CD4-positive, alpha-beta memory T cell (primary cell): Measurements from ENCODE around the gene RTN3. TPM values are rescaled to one million over a fixed set of nuclear protein-coding genes. Genes with fewer than 3 reads are reported as not detected.

Experiments
- CTCF ChIA-PET: fragments of 350-600 bp; sonication (Branson Sonifier 250); formaldehyde crosslinking; loops from one replicate; lab custom pipeline; 2021; ENCODE audit warnings: inconsistent platforms; ENCODE audit not compliant: partially characterized antibody; lab: Charles Lee
- POLR2A ChIA-PET: fragments of 350-600 bp; sonication (Branson Sonifier 250); formaldehyde crosslinking; loops from one replicate; lab custom pipeline; 2021; ENCODE audit not compliant: partially characterized antibody; lab: Charles Lee
- DNase-seq, 5 donors: peaks; one replicate each; pipeline versions ENCODE4 v3.0.0 to v3.0.0-alpha.2; 2020 to 2022; ENCODE audit warnings: mixed read lengths in 1 of 5
- H3K27ac ChIP-seq: one replicate; pipeline ENCODE4 v1.7.0; 2013; ENCODE audit warnings: low read depth, low read length
- H3K27me3 ChIP-seq: 2 replicates; pipeline ENCODE4 v1.7.0; 2013; ENCODE audit warnings: mild to moderate bottlenecking, low read length, moderate library complexity; ENCODE audit not compliant: insufficient read depth
- H3K36me3 ChIP-seq: 2 replicates; pipeline ENCODE4 v1.7.0; 2013; ENCODE audit warnings: mild to moderate bottlenecking, low read length, moderate library complexity; ENCODE audit not compliant: insufficient read depth
- H3K4me1 ChIP-seq: 2 replicates; pipeline ENCODE4 v1.7.0; 2013; ENCODE audit warnings: mild to moderate bottlenecking, low read length, moderate library complexity; ENCODE audit not compliant: insufficient read depth
- H3K4me3 ChIP-seq, 2 donors: one replicate each; pipeline ENCODE4 v1.7.0; 2013; ENCODE audit warnings: low read length in 2 of 2, mild to moderate bottlenecking in 1 of 2
- H3K9me3 ChIP-seq, 2 donors: one replicate each; pipeline ENCODE4 v1.7.0; 2013; ENCODE audit warnings: low read length in 2 of 2, control low read depth in 1 of 2; ENCODE audit not compliant: control insufficient read depth in 1 of 2
- H3K27ac Mint-ChIP-seq, 7 donors: one replicate each; pipeline ENCODE4 v1.8.0; 2020 to 2021; ENCODE audit warnings: mixed read lengths in 7 of 7, mild to moderate bottlenecking in 6 of 7, inconsistent platforms in 3 of 7, moderate library complexity in 3 of 7
- H3K27me3 Mint-ChIP-seq, 2 donors: one replicate each; pipeline ENCODE4 v1.8.0; 2020 to 2021; ENCODE audit warnings: mixed read lengths in 2 of 2
- H3K36me3 Mint-ChIP-seq, 2 donors: one replicate each; pipeline ENCODE4 v1.8.0; 2020 to 2021; ENCODE audit warnings: mixed read lengths in 2 of 2, inconsistent platforms in 1 of 2, mild to moderate bottlenecking in 1 of 2
- H3K4me1 Mint-ChIP-seq, 4 donors: one replicate each; pipeline ENCODE4 v1.8.0; 2020 to 2021; ENCODE audit warnings: mixed read lengths in 4 of 4, mild to moderate bottlenecking in 1 of 4
- H3K4me3 Mint-ChIP-seq, 8 donors: one replicate each; pipeline ENCODE4 v1.8.0; 2020 to 2021; ENCODE audit warnings: mixed read lengths in 8 of 8, mild to moderate bottlenecking in 7 of 8, moderate library complexity in 6 of 8, inconsistent platforms in 3 of 8
- H3K9me3 Mint-ChIP-seq, 8 donors: one replicate each; pipeline ENCODE4 v1.8.0; 2020 to 2021; ENCODE audit warnings: mixed read lengths in 8 of 8, mild to moderate bottlenecking in 5 of 8, inconsistent platforms in 3 of 8, moderate library complexity in 1 of 8
- intact Hi-C: fragments of 100-400 bp; cut with micrococcal nuclease; formaldehyde crosslinking; loops from one replicate; pipeline ENCODE4 v1.15.1; 2023
- polyA plus RNA-seq, 2 donors: library from polyadenylated mRNA; unstranded; fragments of 300-500 nt; fragmentation: Illumina TruSeq; gene quantifications; one replicate each; pipeline ENCODE4 v1.2.3, GENCODE V29; 2021
- total RNA-seq, 2 experiments: library from RNA; stranded (reverse); gene quantifications; one replicate each; pipeline ENCODE4 v1.2.3, GENCODE V29; 2021

RTN3 gene
- total and polyA plus RNA-seq, 4 experiments from 2014 or later: 41.7 to 72.9 (median 42.8) TPM

DNA sequence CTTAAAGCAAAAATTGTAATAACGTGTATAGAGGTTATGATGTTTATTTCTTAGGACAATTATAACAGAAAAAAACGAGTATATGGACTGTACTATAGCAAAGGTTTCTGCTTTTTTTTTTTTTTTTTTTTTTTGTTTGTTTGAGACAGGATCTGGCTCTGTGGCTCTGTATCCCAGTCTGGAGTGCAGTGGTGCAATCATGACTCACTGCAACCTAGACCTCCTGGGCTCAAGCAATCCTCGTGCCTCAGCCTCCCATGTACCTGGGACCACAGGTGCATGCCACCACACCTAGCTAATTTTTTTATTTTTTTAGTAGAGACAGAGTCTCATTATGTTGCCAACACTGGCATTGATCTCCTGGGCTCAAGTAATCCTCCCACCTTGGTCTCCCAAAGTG is 48.0 kb downstream of the RTN3 start:
- no peaks in the 10 kb centered on the region for H3K36me3 Mint-ChIP-seq
- no peak overlapping the region for H3K27ac ChIP-seq
- H3K4me1 Mint-ChIP-seq: no peaks in the 10 kb centered on the region
- H3K9me3 Mint-ChIP-seq: no peaks in the 10 kb centered on the region
- no peaks in the 10 kb centered on the region for H3K36me3 ChIP-seq
- ChIA-PET POLR2A (no interaction called here), CTCF (interaction anchor here (2.2 kb wide), 1 partner anchor 9 kb away, joined by 9 read pairs; no protein-coding TSS in a partner anchor)
- no peak overlapping the region for H3K4me3 Mint-ChIP-seq
- H3K4me1 ChIP-seq: no peaks in the 10 kb centered on the region
- no peaks in the 10 kb centered on the region for H3K27me3 Mint-ChIP-seq
- no peak overlapping the region for H3K27ac Mint-ChIP-seq
- H3K4me3 ChIP-seq: no peak overlapping the region
- no peaks in the 10 kb centered on the region for H3K9me3 ChIP-seq
- intact Hi-C loops: no loop called here
- DNase-seq: no peak
- no peaks in the 10 kb centered on the region for H3K27me3 ChIP-seq

DNA sequence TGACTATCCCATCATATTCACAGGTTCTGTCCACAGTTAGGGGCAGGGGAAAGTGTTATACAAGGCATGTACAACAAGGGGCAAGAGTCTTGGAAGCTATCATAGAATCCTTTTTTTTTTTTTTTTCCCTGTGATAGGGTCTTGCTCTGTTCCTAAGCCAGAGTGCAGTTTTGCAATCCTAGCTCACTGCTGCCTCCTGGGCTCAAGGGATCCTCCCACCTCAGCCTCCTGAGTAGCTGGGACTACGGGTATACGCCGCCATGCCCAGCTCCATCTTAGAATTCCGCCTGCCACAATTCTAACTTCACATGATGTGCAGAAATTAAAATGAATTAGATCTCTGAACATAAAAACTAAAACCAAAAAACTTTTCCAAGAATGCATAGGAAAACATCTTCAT is 55.6 kb downstream of the RTN3 start:
- CTCF ChIA-PET: interaction anchor here (0.5 to 9.4 kb wide), 7 partner anchors 25 to 1594 kb away, joined by 3 to 109 read pairs (median 12); partner anchors contain the start of genes ATL3 and RTN3
- intact Hi-C loops: no loop called here
- Histone ChIP-seq H3K4me3 (no peak overlapping the region), H3K27ac (no peak overlapping the region), H3K4me1 (no peaks in the 10 kb centered on the region), H3K9me3 (no peaks in the 10 kb centered on the region), H3K27me3 (no peaks in the 10 kb centered on the region), H3K36me3 (no peaks in the 10 kb centered on the region)
- peak overlapping the region in 3 of 7 donors; percentile 64 to 78 (median 72) for H3K27ac Mint-ChIP-seq
- H3K9me3 Mint-ChIP-seq: no peaks in the 10 kb centered on the region
- H3K4me1 Mint-ChIP-seq: peaks cover 2 to 4% (median 4%) of the 10 kb centered on the region in 4 donors
- no peaks in the 10 kb centered on the region for H3K27me3 Mint-ChIP-seq
- H3K4me3 Mint-ChIP-seq: no peak overlapping the region
- POLR2A ChIA-PET: no interaction called here
- DNase-seq: no peak
- no peaks in the 10 kb centered on the region for H3K36me3 Mint-ChIP-seq

- Histone ChIP-seq H3K27me3 (no peaks in the 10 kb centered on the region), H3K27ac (no peak overlapping the region), H3K36me3 (no peaks in the 10 kb centered on the region), H3K4me3 (no peak overlapping the region), H3K9me3 (no peaks in the 10 kb centered on the region), H3K4me1 (no peaks in the 10 kb centered on the region)
- Mint-ChIP-seq H3K4me1 (peaks cover 2 to 4% (median 4%) of the 10 kb centered on the region in 4 donors), H3K36me3 (no peaks in the 10 kb centered on the region), H3K27me3 (no peaks in the 10 kb centered on the region), H3K27ac (peak overlapping the region in 5 of 7 donors; percentile 43 to 75 (median 55)), H3K9me3 (no peaks in the 10 kb centered on the region), H3K4me3 (no peak overlapping the region)
- intact Hi-C loops: loop anchor here (1.0 kb wide), 4 partner anchors 66 to 702 kb away; partner anchors contain the start of gene ATL3
- DNase-seq: no peak
- ChIA-PET CTCF (interaction anchor here (0.6 to 9.4 kb wide), 16 partner anchors 10 to 258 kb away, joined by 3 to 109 read pairs (median 6); partner anchors contain the start of genes ATL3 and RTN3), POLR2A (interaction anchor here (1.8 kb wide), 1 partner anchor 66 kb away, joined by 13 read pairs; the partner anchor contains the start of gene ATL3)
These were observed 56.4 kb downstream of the RTN3 start for GRCh38 chr11:63737718-63738117.

DNA sequence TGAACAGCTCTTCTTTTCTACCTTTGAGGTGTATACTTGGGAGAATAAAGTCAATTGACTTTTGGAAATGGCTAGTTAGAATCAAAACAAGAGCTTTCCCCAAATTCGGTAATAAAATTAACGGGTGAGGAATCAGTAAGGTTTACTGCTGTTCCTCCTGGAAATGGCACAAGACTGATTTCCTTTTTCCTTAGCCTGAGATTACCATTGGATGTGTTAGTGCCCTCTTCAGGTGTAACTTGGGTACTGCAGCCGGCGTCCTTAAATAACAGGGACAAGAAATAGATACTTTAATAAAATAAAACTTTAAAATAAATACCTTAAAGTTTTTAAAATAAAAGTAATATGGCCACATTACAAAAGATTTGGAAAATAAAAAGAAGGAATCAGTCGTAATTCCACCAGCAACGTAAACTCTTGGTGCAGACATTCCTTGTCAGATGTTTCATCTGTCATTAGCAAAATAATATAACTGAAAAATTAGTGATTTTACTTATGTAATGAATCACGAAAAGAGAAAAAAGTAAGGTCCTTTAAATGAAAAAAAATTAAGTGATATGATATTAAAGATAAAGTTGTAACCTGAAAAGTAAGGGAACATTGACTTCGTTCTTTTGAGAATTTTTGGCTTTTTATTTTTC is 57.5 kb downstream of the RTN3 start:
- ChIA-PET CTCF (interaction anchor here (0.7 to 9.4 kb wide), 33 partner anchors 9 to 363 kb away, joined by 3 to 109 read pairs (median 3); partner anchors contain the start of genes ATL3 and RTN3), POLR2A (interaction anchor here (0.5 to 1.8 kb wide), 3 partner anchors 57 to 78 kb away, joined by 3 to 13 read pairs (median 4); partner anchors contain the start of genes ATL3 and RTN3)
- Mint-ChIP-seq H3K4me1 (peaks cover 2 to 4% (median 4%) of the 10 kb centered on the region in 4 donors), H3K27me3 (no peaks in the 10 kb centered on the region), H3K9me3 (no peaks in the 10 kb centered on the region), H3K36me3 (no peaks in the 10 kb centered on the region), H3K4me3 (no peak overlapping the region), H3K27ac (peak overlapping the region in 2 of 7 donors; percentile 53 to 85)
- Histone ChIP-seq H3K4me3 (no peak overlapping the region), H3K27ac (no peak overlapping the region), H3K9me3 (no peaks in the 10 kb centered on the region), H3K27me3 (no peaks in the 10 kb centered on the region), H3K36me3 (no peaks in the 10 kb centered on the region), H3K4me1 (no peaks in the 10 kb centered on the region)
- intact Hi-C loops: loop anchor here (1.0 kb wide), 4 partner anchors 68 to 704 kb away; partner anchors contain the start of gene ATL3
- peak; percentile 27 to 65 (median 50) for DNase-seq

GRCh38 chr11:63745304-63746170 is 64.2 kb downstream of the RTN3 start:
- H3K9me3 Mint-ChIP-seq: no peaks in the 10 kb centered on the region
- intact Hi-C loops: no loop called here

GRCh38 chr11:63747011-63747410 is 65.7 kb downstream of the RTN3 start:
- no peak overlapping the region for H3K4me3 ChIP-seq
- Mint-ChIP-seq H3K4me3 (no peak overlapping the region), H3K36me3 (peaks cover 7 to 19% of the 10 kb centered on the region in 2 donors), H3K27ac (no peak overlapping the region), H3K4me1 (peaks cover 0 to 3% (median 0%) of the 10 kb centered on the region in 4 donors), H3K27me3 (no peaks in the 10 kb centered on the region), H3K9me3 (no peaks in the 10 kb centered on the region)
- no peaks in the 10 kb centered on the region for H3K9me3 ChIP-seq
- H3K4me1 ChIP-seq: no peaks in the 10 kb centered on the region
- DNase-seq: no peak
- intact Hi-C loops: no loop called here
- H3K36me3 ChIP-seq: no peaks in the 10 kb centered on the region
- CTCF ChIA-PET: no interaction called here
- no peaks in the 10 kb centered on the region for H3K27me3 ChIP-seq
- no peak overlapping the region for H3K27ac ChIP-seq
- POLR2A ChIA-PET: interaction anchor here (1.0 kb wide), 1 partner anchor 19 kb away, joined by 3 read pairs; no protein-coding TSS in a partner anchor

More at GRCh38 chr11:63745304-63746170, 64.2 kb downstream of the RTN3 start:
- CTCF ChIA-PET: interaction anchor here (0.9 kb wide), 1 partner anchor 10 kb away, joined by 4 read pairs; no protein-coding TSS in a partner anchor
- Mint-ChIP-seq H3K27me3 (no peaks in the 10 kb centered on the region), H3K4me1 (peaks cover 0 to 3% (median 0%) of the 10 kb centered on the region in 4 donors), H3K4me3 (no peak overlapping the region), H3K27ac (peak overlapping the region in 1 of 7 donors; percentile 31), H3K36me3 (peaks cover 0 to 9% of the 10 kb centered on the region in 2 donors)
- H3K9me3 ChIP-seq: no peaks in the 10 kb centered on the region
- no peak for DNase-seq
- POLR2A ChIA-PET: interaction anchor here (1.0 kb wide), 1 partner anchor 21 kb away, joined by 3 read pairs; no protein-coding TSS in a partner anchor
- H3K27me3 ChIP-seq: no peaks in the 10 kb centered on the region
- no peaks in the 10 kb centered on the region for H3K36me3 ChIP-seq
- H3K27ac ChIP-seq: no peak overlapping the region
- no peak overlapping the region for H3K4me3 ChIP-seq
- no peaks in the 10 kb centered on the region for H3K4me1 ChIP-seq
